K562 (cell line): ENCODE measurements around the gene AQP9. TPM values are rescaled to one million over a fixed set of nuclear protein-coding genes. Genes with fewer than 3 reads are reported as not detected.

Experiments used
- BHLHE40 ChIP-seq: IDR thresholded peaks from 2 replicates; pipeline ENCODE4 v1.6.1; 2011; ENCODE audit warnings: low read length, improper control_type of control experiment
- BRD9 ChIP-seq: fragments of 450-650 bp; IDR thresholded peaks from 2 replicates; pipeline ENCODE4 v1.6.1; 2018; ENCODE audit warnings: low read depth; ENCODE audit not compliant: partially characterized antibody
- BRF1 ChIP-seq: IDR thresholded peaks from 3 replicates; pipeline ENCODE4 v1.6.1; 2011; ENCODE audit warnings: borderline replicate concordance, mild to moderate bottlenecking; ENCODE audit not compliant: insufficient read length; ENCODE audit errors: extremely low read depth
- CHCHD3 ChIP-seq: fragments of 250-450 bp; sonication (Bioruptor Pico); IDR thresholded peaks from 2 replicates; pipeline ENCODE4 v2.1.2; 2022; ENCODE audit warnings: mild to moderate bottlenecking
- HBP1 ChIP-seq: fragments of 450-650 bp; formaldehyde crosslinking; IDR thresholded peaks from 2 replicates; pipeline ENCODE4 v1.4.0; 2022; ENCODE audit warnings: missing genetic modification characterization
- HDAC6 ChIP-seq: IDR thresholded peaks from 2 replicates; pipeline ENCODE4 v1.6.1; 2012; ENCODE audit warnings: low read depth, mild to moderate bottlenecking, control low read depth, inconsistent platforms, low read length, moderate library complexity
- KLF10 ChIP-seq: fragments of 250-450 bp; sonication (Bioruptor Pico); IDR thresholded peaks from 2 replicates; pipeline ENCODE4 v1.6.1; 2021; ENCODE audit warnings: matching md5 sums
- MAFG ChIP-seq: fragments of 450-650 bp; conservative IDR thresholded peaks from 2 replicates; pipeline ENCODE4 v1.6.1; 2016; ENCODE audit warnings: missing genetic modification characterization, missing compliant biosample characterization
- MAZ ChIP-seq, 2 experiments: fragments of 450-650 bp in 1 of 2; sonication (generic) in 1 of 2; formaldehyde crosslinking; IDR thresholded peaks in 1 of 2; conservative IDR thresholded peaks in 1 of 2; 2 replicates each; pipeline versions ENCODE4 v1.4.0 to v1.5.0; 2020; ENCODE audit warnings: mild to moderate bottlenecking in 1 of 2, missing genetic modification reagents in 1 of 2
- MEIS2 ChIP-seq: fragments of 450-650 bp; IDR thresholded peaks from 2 replicates; pipeline ENCODE4 v1.6.1; 2014; ENCODE audit warnings: mild to moderate bottlenecking; ENCODE audit not compliant: partially characterized antibody
- RERE ChIP-seq: sonication (generic); formaldehyde crosslinking; IDR thresholded peaks from 2 replicates; pipeline ENCODE4 v1.8.0; 2023; ENCODE audit warnings: missing genetic modification reagents, mild to moderate bottlenecking, borderline replicate concordance
- RFX5 ChIP-seq: IDR thresholded peaks from 2 replicates; pipeline ENCODE4 v1.6.1; 2011; ENCODE audit warnings: low read depth, mild to moderate bottlenecking, improper control_type of control experiment, low read length
- SNAPC5 ChIP-seq: fragments of 250-450 bp; sonication (Bioruptor Pico); IDR thresholded peaks from 2 replicates; pipeline ENCODE4 v1.8.0; 2021; ENCODE audit warnings: moderate library complexity, mild to moderate bottlenecking, inconsistent platforms
- U2AF1 ChIP-seq: fragments of 200-400 bp; formaldehyde crosslinking; optimal IDR thresholded peaks from 2 replicates; pipeline ENCODE3; 2017; ENCODE audit warnings: mild to moderate bottlenecking, low read depth, low read length, moderate library complexity
- VEZF1 ChIP-seq: fragments of 200-800 bp; sonication (Bioruptor generic); IDR thresholded peaks from 2 replicates; pipeline ENCODE4 v1.6.1; 2017; ENCODE audit warnings: missing genetic modification characterization, missing compliant biosample characterization
- ZNF398 ChIP-seq: fragments of 250-450 bp; sonication (Bioruptor Pico); IDR thresholded peaks from 2 replicates; pipeline ENCODE4 v1.8.0; 2021; ENCODE audit warnings: moderate library complexity, mild to moderate bottlenecking, inconsistent platforms
- ZNF778 ChIP-seq: fragments of 450-650 bp; formaldehyde crosslinking; IDR thresholded peaks from 2 replicates; pipeline ENCODE4 v1.4.0; 2020; ENCODE audit warnings: mild to moderate bottlenecking, moderate library complexity
- polyA plus RNA-seq, 8 experiments: library from polyadenylated mRNA; depleted of rRNA in 4 of 8; stranded (reverse) in 5 of 8; unstranded in 3 of 8; fragments of >200 nt; fragmentation: Nextera tagmentation in 2 of 8; fragmentation: Illumina TruSeq in 1 of 8; extraction: Ambion mirVana in 2 of 8; extraction: Trizol in 1 of 8; gene quantifications; 2 replicates each; pipeline versions ENCODE4 v1.2.1 to v1.2.3, GENCODE V29; 2011 to 2014; ENCODE audit warnings: inconsistent platforms in 1 of 8, missing spikeins in 1 of 8
- total RNA-seq, 7 experiments: library from RNA; depleted of rRNA in 6 of 7; stranded (reverse); fragments of >200 nt in 6 of 7; fragmentation: Illumina TruSeq in 2 of 7; extraction: Trizol in 2 of 7; gene quantifications; 2 replicates each; pipeline versions ENCODE4 v1.2.1 to v1.2.3, GENCODE V29; 2011 to 2021; ENCODE audit warnings: low replicate concordance in 1 of 7

Gene AQP9
- total and polyA plus RNA-seq, 9 of the 15 experiments (the other 6 are each of a cell fraction or from before 2014, with no cell fraction given) = 0.04 to 0.33 (median 0.07) TPM; not detected in 4

GRCh38 chr15:58167095-58167691 lies 29.0 kb downstream of the AQP9 start (continued):
- TF ChIP-seq RERE (no peak), MAFG (tag) (no peak), CHCHD3 (CRISPR knock-in tag) (no peak), VEZF1 (CRISPR knock-in tag) (no peak), MAZ (CRISPR knock-in tag; conservative IDR thresholded peaks at IDR 0.05 in 1 of 2, IDR thresholded peaks at IDR 0.05 in 1 of 2) (no peak), ZNF778 (no peak), BHLHE40 (no peak), MEIS2 (peak; percentile 58), RFX5 (no peak), U2AF1 (no peak), SNAPC5 (CRISPR knock-in tag) (no peak), BRF1 (no peak), KLF10 (CRISPR knock-in tag) (no peak), ZNF398 (CRISPR knock-in tag) (no peak), HBP1 (CRISPR knock-in tag) (no peak), HDAC6 (no peak), BRD9 (no peak)
